ENCODE measurements around the gene ARL10.
A peak's percentile ranks its signal among the peaks of the same experiment; 100 is the strongest.

ARL10 gene

GRCh38 chr5:176362233-176362490 is 3.1 kb upstream of the ARL10 start:
- peak overlapping the region; percentile 88 to 90 for H3K9ac ChIP-seq (ENCODE audit: low read depth in 1 of 2, low read length in 2 of 2)
- H3K4me3 ChIP-seq (ENCODE audit: low read length in 2 of 2), result peak overlapping the region; percentile 89 to 97
- H3K27ac ChIP-seq (ENCODE audit: low read depth in 2 of 2, low read length in 2 of 2), result peak overlapping the region; percentile 61 to 76
- peaks cover 8 to 14% of the 10 kb centered on the region in 2 donors for H3K4me1 ChIP-seq (ENCODE audit: control insufficient read depth in 2 of 2, insufficient read depth in 2 of 2, low read length in 2 of 2)
- peaks cover 3 to 8% of the 10 kb centered on the region in 2 donors for H3K36me3 ChIP-seq (ENCODE audit: control insufficient read depth in 2 of 2, insufficient read depth in 2 of 2, low read length in 2 of 2)
- peaks cover 0 to under 1% of the 10 kb centered on the region in 2 donors for H3K27me3 ChIP-seq (ENCODE audit: control insufficient read depth in 2 of 2, insufficient read depth in 2 of 2, low read length in 2 of 2)
- H3K9me3 ChIP-seq (ENCODE audit: control insufficient read depth in 2 of 2, low read length in 2 of 2), result no peaks in the 10 kb centered on the region

DNA sequence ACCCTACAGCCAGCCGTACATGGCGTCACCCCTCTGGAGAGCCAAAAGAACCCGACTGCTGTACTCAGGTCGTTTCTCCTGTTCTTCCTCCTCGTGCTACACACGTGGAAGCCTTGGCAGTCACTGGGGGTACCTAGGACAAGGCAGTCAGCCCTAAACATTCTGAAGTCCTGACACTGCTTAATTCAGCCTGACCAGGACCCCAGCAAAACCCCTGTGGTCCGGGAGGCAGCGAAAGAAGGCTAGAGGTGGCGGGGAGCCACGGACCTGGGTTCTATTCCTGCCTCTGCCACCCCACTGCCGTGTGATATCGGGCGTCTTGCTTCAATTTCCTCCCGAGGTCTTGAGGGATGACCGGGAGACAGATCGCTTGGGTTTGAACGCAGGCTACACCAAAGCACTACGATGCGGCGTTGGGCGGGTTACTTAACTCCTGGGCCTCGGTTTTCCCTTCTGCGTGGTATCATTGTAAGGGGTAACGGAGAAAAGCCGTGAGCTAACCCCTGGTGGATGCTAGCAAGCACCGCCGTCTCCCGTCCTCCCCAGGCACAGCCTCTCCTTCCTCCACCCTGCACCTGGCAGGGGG is 429 bp upstream of the ARL10 start:
- peak overlapping the region in 1 of 2 donors; percentile 23 for H3K27ac ChIP-seq (ENCODE audit: low read depth in 2 of 2, low read length in 2 of 2)
- H3K9me3 ChIP-seq (ENCODE audit: control insufficient read depth in 2 of 2, low read length in 2 of 2), result no peaks in the 10 kb centered on the region
- peaks cover 8 to 14% of the 10 kb centered on the region in 2 donors for H3K4me1 ChIP-seq (ENCODE audit: control insufficient read depth in 2 of 2, insufficient read depth in 2 of 2, low read length in 2 of 2)
- peak overlapping the region; percentile 32 to 61 for H3K9ac ChIP-seq (ENCODE audit: low read depth in 1 of 2, low read length in 2 of 2)
- peak overlapping the region; percentile 73 to 78 for H3K4me3 ChIP-seq (ENCODE audit: low read length in 2 of 2)
- H3K36me3 ChIP-seq (ENCODE audit: control insufficient read depth in 2 of 2, insufficient read depth in 2 of 2, low read length in 2 of 2), result no peaks in the 10 kb centered on the region
- peaks cover 0 to 3% of the 10 kb centered on the region in 2 donors for H3K27me3 ChIP-seq (ENCODE audit: control insufficient read depth in 2 of 2, insufficient read depth in 2 of 2, low read length in 2 of 2)

DNA sequence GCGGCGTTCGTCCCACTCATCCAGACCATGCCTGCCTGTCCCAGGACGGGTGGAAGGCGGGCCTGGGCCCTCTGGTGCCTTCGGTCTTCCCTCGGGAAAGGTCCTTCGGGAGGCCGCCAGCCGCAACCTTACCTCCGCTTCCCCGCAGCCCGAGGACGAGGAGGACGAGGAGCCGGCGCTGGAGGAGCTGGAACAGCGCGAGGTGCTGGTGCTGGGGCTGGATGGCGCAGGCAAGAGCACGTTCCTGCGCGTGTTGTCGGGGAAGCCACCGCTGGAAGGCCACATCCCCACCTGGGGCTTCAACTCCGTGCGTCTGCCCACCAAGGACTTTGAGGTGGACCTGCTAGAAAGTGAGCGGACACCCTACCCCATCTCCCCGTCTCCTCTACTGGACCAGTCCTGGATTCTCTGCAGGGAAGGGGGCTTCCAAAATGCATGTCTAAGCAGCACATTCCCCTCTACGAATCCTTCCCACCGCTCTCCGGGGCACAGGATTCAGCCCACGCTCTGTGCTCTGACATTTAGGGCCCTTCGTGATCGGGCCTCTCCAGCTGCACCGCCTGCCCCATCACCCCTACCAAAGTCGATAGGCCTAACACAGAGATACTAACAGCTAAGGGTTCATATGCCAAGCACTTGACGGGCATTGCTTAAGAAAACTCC is 1.1 kb downstream of the ARL10 start:
- Histone ChIP-seq H3K9me3 (ENCODE audit: control insufficient read depth in 2 of 2, low read length in 2 of 2) (no peaks in the 10 kb centered on the region), H3K4me3 (ENCODE audit: low read length in 2 of 2) (peak overlapping the region; percentile 73 to 78), H3K27me3 (ENCODE audit: control insufficient read depth in 2 of 2, insufficient read depth in 2 of 2, low read length in 2 of 2) (peaks cover 0 to 3% of the 10 kb centered on the region in 2 donors), H3K36me3 (ENCODE audit: control insufficient read depth in 2 of 2, insufficient read depth in 2 of 2, low read length in 2 of 2) (no peaks in the 10 kb centered on the region), H3K9ac (ENCODE audit: low read depth in 1 of 2, low read length in 2 of 2) (peak overlapping the region; percentile 26 to 61), H3K27ac (ENCODE audit: low read depth in 2 of 2, low read length in 2 of 2) (no peak overlapping the region), H3K4me1 (ENCODE audit: control insufficient read depth in 2 of 2, insufficient read depth in 2 of 2, low read length in 2 of 2) (peaks cover 8 to 14% of the 10 kb centered on the region in 2 donors)

DNA sequence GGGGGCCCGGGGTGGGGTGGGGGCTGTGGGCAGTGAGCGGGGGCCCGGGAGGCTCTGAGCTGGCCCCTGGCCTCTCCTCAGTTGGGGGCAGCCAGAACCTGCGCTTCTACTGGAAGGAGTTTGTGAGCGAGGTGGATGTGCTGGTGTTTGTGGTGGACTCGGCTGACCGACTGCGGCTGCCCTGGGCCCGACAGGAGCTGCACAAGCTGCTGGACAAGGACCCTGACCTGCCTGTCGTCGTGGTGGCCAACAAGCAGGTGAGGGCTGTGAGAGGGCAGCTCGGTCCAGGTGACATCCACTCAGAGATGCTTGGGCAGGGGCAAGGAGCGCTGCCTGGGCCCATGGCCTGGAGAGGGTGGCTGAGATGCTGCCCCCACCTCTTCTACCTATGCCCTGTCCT is 3.4 kb downstream of the ARL10 start:
- Histone ChIP-seq H3K27me3 (ENCODE audit: control insufficient read depth in 2 of 2, insufficient read depth in 2 of 2, low read length in 2 of 2) (peaks cover 0 to 3% of the 10 kb centered on the region in 2 donors), H3K4me3 (ENCODE audit: low read length in 2 of 2) (no peak overlapping the region), H3K4me1 (ENCODE audit: control insufficient read depth in 2 of 2, insufficient read depth in 2 of 2, low read length in 2 of 2) (peaks cover 4 to 7% of the 10 kb centered on the region in 2 donors), H3K27ac (ENCODE audit: low read depth in 2 of 2, low read length in 2 of 2) (no peak overlapping the region), H3K9ac (ENCODE audit: low read depth in 1 of 2, low read length in 2 of 2) (no peak overlapping the region), H3K36me3 (ENCODE audit: control insufficient read depth in 2 of 2, insufficient read depth in 2 of 2, low read length in 2 of 2) (no peaks in the 10 kb centered on the region), H3K9me3 (ENCODE audit: control insufficient read depth in 2 of 2, low read length in 2 of 2) (no peaks in the 10 kb centered on the region)

- peaks cover 0 to 4% of the 10 kb centered on the region in 2 donors for H3K4me1 ChIP-seq (ENCODE audit: control insufficient read depth in 2 of 2, insufficient read depth in 2 of 2, low read length in 2 of 2)
Observed at GRCh38 chr5:176369934-176370711, 4.8 kb downstream of the ARL10 start.

GRCh38 chr5:176371621-176372539 is 6.6 kb downstream of the ARL10 start:
- Histone ChIP-seq H3K4me1 (ENCODE audit: control insufficient read depth in 2 of 2, insufficient read depth in 2 of 2, low read length in 2 of 2) (no peaks in the 10 kb centered on the region), H3K9me3 (ENCODE audit: control insufficient read depth in 2 of 2, low read length in 2 of 2) (no peaks in the 10 kb centered on the region), H3K27me3 (ENCODE audit: control insufficient read depth in 2 of 2, insufficient read depth in 2 of 2, low read length in 2 of 2) (peaks cover 0 to 3% of the 10 kb centered on the region in 2 donors), H3K9ac (ENCODE audit: low read depth in 1 of 2, low read length in 2 of 2) (no peak overlapping the region), H3K4me3 (ENCODE audit: low read length in 2 of 2) (no peak overlapping the region), H3K27ac (ENCODE audit: low read depth in 2 of 2, low read length in 2 of 2) (no peak overlapping the region), H3K36me3 (ENCODE audit: control insufficient read depth in 2 of 2, insufficient read depth in 2 of 2, low read length in 2 of 2) (no peaks in the 10 kb centered on the region)

More at GRCh38 chr5:176369934-176370711, 4.8 kb downstream of the ARL10 start:
- H3K9ac ChIP-seq (ENCODE audit: low read depth in 1 of 2, low read length in 2 of 2), result no peak overlapping the region
- H3K27me3 ChIP-seq (ENCODE audit: control insufficient read depth in 2 of 2, insufficient read depth in 2 of 2, low read length in 2 of 2), result peaks cover 0 to 3% of the 10 kb centered on the region in 2 donors
- no peaks in the 10 kb centered on the region for H3K9me3 ChIP-seq (ENCODE audit: control insufficient read depth in 2 of 2, low read length in 2 of 2)
- H3K4me3 ChIP-seq (ENCODE audit: low read length in 2 of 2), result no peak overlapping the region
- H3K36me3 ChIP-seq (ENCODE audit: control insufficient read depth in 2 of 2, insufficient read depth in 2 of 2, low read length in 2 of 2), result no peaks in the 10 kb centered on the region
- H3K27ac ChIP-seq (ENCODE audit: low read depth in 2 of 2, low read length in 2 of 2), result no peak overlapping the region

GRCh38 chr5:176373100-176373818 is 8.0 kb downstream of the ARL10 start:
- no peak overlapping the region for H3K9ac ChIP-seq (ENCODE audit: low read depth in 1 of 2, low read length in 2 of 2)
- H3K4me3 ChIP-seq (ENCODE audit: low read length in 2 of 2), result no peak overlapping the region
- H3K27me3 ChIP-seq (ENCODE audit: control insufficient read depth in 2 of 2, insufficient read depth in 2 of 2, low read length in 2 of 2), result no peaks in the 10 kb centered on the region
- no peaks in the 10 kb centered on the region for H3K36me3 ChIP-seq (ENCODE audit: control insufficient read depth in 2 of 2, insufficient read depth in 2 of 2, low read length in 2 of 2)
- no peak overlapping the region for H3K27ac ChIP-seq (ENCODE audit: low read depth in 2 of 2, low read length in 2 of 2)
- no peaks in the 10 kb centered on the region for H3K9me3 ChIP-seq (ENCODE audit: control insufficient read depth in 2 of 2, low read length in 2 of 2)
- H3K4me1 ChIP-seq (ENCODE audit: control insufficient read depth in 2 of 2, insufficient read depth in 2 of 2, low read length in 2 of 2), result no peaks in the 10 kb centered on the region

DNA sequence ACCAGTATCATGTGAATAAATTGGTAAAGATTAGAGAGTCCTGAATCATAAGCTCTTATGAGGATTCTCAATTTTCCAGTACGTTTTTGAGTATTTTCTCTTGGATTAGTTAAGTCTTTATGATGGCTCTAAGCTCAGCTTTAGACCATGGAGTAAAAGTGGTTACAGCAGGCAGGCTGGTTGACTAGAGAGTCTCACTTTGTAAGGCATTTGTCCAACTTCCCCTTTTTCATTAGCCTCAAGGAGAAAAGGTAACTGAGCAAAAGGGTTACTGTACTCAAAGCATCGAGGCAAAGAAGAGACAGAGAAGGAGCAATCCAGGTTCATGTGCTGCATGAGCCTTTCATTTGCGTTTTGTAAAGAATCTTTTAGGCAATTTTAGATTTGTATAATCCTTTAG is 14.6 kb downstream of the ARL10 start:
- Histone ChIP-seq H3K27me3 (ENCODE audit: control insufficient read depth in 2 of 2, insufficient read depth in 2 of 2, low read length in 2 of 2) (no peaks in the 10 kb centered on the region), H3K4me3 (ENCODE audit: low read length in 2 of 2) (no peak overlapping the region), H3K36me3 (ENCODE audit: control insufficient read depth in 2 of 2, insufficient read depth in 2 of 2, low read length in 2 of 2) (peaks cover 22 to 30% of the 10 kb centered on the region in 2 donors), H3K9ac (ENCODE audit: low read depth in 1 of 2, low read length in 2 of 2) (no peak overlapping the region), H3K27ac (ENCODE audit: low read depth in 2 of 2, low read length in 2 of 2) (no peak overlapping the region), H3K4me1 (ENCODE audit: control insufficient read depth in 2 of 2, insufficient read depth in 2 of 2, low read length in 2 of 2) (no peaks in the 10 kb centered on the region), H3K9me3 (ENCODE audit: control insufficient read depth in 2 of 2, low read length in 2 of 2) (no peaks in the 10 kb centered on the region)

- H3K4me1 ChIP-seq (ENCODE audit: control insufficient read depth in 2 of 2, insufficient read depth in 2 of 2, low read length in 2 of 2), result peaks cover 0 to under 1% of the 10 kb centered on the region in 2 donors
- no peak overlapping the region for H3K27ac ChIP-seq (ENCODE audit: low read depth in 2 of 2, low read length in 2 of 2)
- no peak overlapping the region for H3K4me3 ChIP-seq (ENCODE audit: low read length in 2 of 2)
- H3K9ac ChIP-seq (ENCODE audit: low read depth in 1 of 2, low read length in 2 of 2), result no peak overlapping the region
- H3K36me3 ChIP-seq (ENCODE audit: control insufficient read depth in 2 of 2, insufficient read depth in 2 of 2, low read length in 2 of 2), result peaks cover 25 to 33% of the 10 kb centered on the region in 2 donors
- H3K27me3 ChIP-seq (ENCODE audit: control insufficient read depth in 2 of 2, insufficient read depth in 2 of 2, low read length in 2 of 2), result no peaks in the 10 kb centered on the region
- H3K9me3 ChIP-seq (ENCODE audit: control insufficient read depth in 2 of 2, low read length in 2 of 2), result no peaks in the 10 kb centered on the region
Observed at GRCh38 chr5:176381423-176381822, 16.1 kb downstream of the ARL10 start.

Measured in mucosa of rectum (tissue), 2 donors.